Chondrocyte (in vitro differentiated cells): ENCODE data around the gene AP2M1. TPM values are rescaled to one million over a fixed set of nuclear protein-coding genes. Genes with fewer than 3 reads are reported as not detected.
A peak's percentile ranks its signal among the peaks of the same experiment; 100 is the strongest.

ENCODE experiments used
- DNase-seq: peaks from one replicate; pipeline ENCODE4 v3.0.0; 2021; ENCODE audit warnings: mixed read lengths, low spot score
- H3K27ac Mint-ChIP-seq: one replicate; pipeline ENCODE4 v1.8.0; 2021; ENCODE audit warnings: mild to moderate bottlenecking, moderate library complexity, mixed read lengths; ENCODE audit not compliant: unreplicated experiment
- H3K27me3 Mint-ChIP-seq: 2 replicates; pipeline ENCODE4 v1.8.0; 2021; ENCODE audit warnings: low read depth, mixed read lengths
- H3K36me3 Mint-ChIP-seq: 2 replicates; pipeline ENCODE4 v1.8.0; 2021; ENCODE audit warnings: low read depth, mixed read lengths
- H3K4me1 Mint-ChIP-seq: 2 replicates; pipeline ENCODE4 v1.8.0; 2021; ENCODE audit warnings: low read depth, mild to moderate bottlenecking, mixed read lengths
- H3K4me3 Mint-ChIP-seq: one replicate; pipeline ENCODE4 v1.8.0; 2021; ENCODE audit warnings: mild to moderate bottlenecking, moderate library complexity, mixed read lengths; ENCODE audit not compliant: unreplicated experiment
- H3K9me3 Mint-ChIP-seq: 2 replicates; pipeline ENCODE4 v1.8.0; 2021; ENCODE audit warnings: low read depth, mixed read lengths
- CTCF ChIP-seq: fragments of 200-600 bp; sonication (generic); IDR thresholded peaks from 2 replicates; pipeline ENCODE4 v1.5.0; 2021; ENCODE audit warnings: antibody characterized with exemption, mild to moderate bottlenecking, moderate library complexity
- total RNA-seq: library from RNA; stranded (reverse); gene quantifications from 3 replicates; pipeline ENCODE4 v1.2.1, GENCODE V29; 2021

The AP2M1 gene
- total RNA-seq, 1 donor from 2014 or later = 488 TPM

- no peaks in the 10 kb centered on the region for H3K9me3 Mint-ChIP-seq
- no peaks in the 10 kb centered on the region for H3K27me3 Mint-ChIP-seq
- H3K4me1 Mint-ChIP-seq = peaks cover 43% of the 10 kb centered on the region
- H3K27ac Mint-ChIP-seq = no peak overlapping the region
- H3K4me3 Mint-ChIP-seq = no peak overlapping the region
- peak; percentile 83 for DNase-seq
- H3K36me3 Mint-ChIP-seq = peaks cover 37% of the 10 kb centered on the region
- no peak for TF ChIP-seq CTCF
These were observed 8.0 kb upstream of the AP2M1 start for GRCh38 chr3:184166671-184167070.

GRCh38 chr3:184167786-184168185, 6.9 kb upstream of the AP2M1 start:
- H3K27me3 Mint-ChIP-seq = no peaks in the 10 kb centered on the region
- no peaks in the 10 kb centered on the region for H3K9me3 Mint-ChIP-seq
- TF ChIP-seq CTCF = no peak
- no peak overlapping the region for H3K4me3 Mint-ChIP-seq
- peak overlapping the region; percentile 93 for H3K27ac Mint-ChIP-seq
- peak; percentile 68 for DNase-seq
- peaks cover 43% of the 10 kb centered on the region for H3K4me1 Mint-ChIP-seq
- peaks cover 40% of the 10 kb centered on the region for H3K36me3 Mint-ChIP-seq

- peaks cover 40% of the 10 kb centered on the region for H3K36me3 Mint-ChIP-seq
- peaks cover 48% of the 10 kb centered on the region for H3K4me1 Mint-ChIP-seq
- DNase-seq = peak; percentile 75
- peak overlapping the region; percentile 93 for H3K27ac Mint-ChIP-seq
- H3K9me3 Mint-ChIP-seq = no peaks in the 10 kb centered on the region
- TF ChIP-seq CTCF = no peak
- peak overlapping the region; percentile 25 for H3K4me3 Mint-ChIP-seq
- H3K27me3 Mint-ChIP-seq = no peaks in the 10 kb centered on the region
These were observed 6.1 kb upstream of the AP2M1 start for GRCh38 chr3:184168363-184169120.

DNA sequence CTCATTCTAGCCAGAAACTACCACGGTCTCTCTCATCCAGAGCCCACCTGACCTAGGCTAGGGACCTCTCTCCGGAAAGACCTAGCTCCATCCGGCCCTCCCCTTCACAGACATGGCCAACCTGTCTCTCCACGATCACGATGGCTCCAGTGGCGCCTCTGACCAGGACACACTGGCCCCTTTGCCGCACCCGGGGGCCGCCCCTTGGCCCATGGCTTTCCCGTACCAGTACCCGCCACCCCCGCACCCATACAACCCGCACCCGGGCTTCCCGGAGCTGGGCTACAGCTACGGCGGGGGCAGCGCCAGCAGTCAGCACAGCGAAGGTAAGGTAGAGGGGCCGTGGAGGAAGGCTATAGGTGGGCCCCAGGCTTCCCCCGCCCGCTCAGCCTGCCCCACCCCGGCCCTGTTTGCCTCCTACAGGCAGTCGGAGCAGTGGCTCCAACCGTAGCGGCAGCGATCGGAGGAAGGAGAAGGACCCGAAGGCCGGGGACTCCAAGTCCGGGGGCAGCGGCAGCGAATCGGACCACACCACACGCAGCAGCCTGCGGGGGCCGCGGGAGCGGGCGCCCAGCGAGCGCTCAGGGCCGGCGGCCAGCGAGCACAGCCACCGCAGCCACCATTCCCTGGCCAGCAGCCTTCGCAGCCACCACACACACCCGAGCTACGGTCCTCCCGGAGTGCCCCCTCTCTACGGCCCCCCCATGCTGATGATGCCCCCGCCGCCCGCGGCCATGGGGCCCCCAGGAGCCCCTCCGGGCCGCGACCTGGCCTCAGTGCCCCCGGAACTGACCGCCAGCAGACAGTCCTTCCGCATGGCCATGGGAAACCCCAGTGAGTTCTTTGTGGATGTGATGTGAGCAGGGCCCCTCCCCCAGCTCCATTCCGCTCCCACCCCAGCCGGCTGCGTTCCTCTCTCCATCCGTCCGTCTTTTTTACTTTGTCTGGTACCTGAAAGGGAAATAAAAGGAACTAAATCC, 4.5 kb upstream of the AP2M1 start:
- DNase-seq = peak; percentile 92
- Mint-ChIP-seq H3K4me3 (no peak overlapping the region), H3K4me1 (peaks cover 55% of the 10 kb centered on the region), H3K27ac (peak overlapping the region; percentile 65), H3K36me3 (peaks cover 34% of the 10 kb centered on the region), H3K27me3 (no peaks in the 10 kb centered on the region), H3K9me3 (no peaks in the 10 kb centered on the region)
- no peak for TF ChIP-seq CTCF

- peaks cover 24% of the 10 kb centered on the region for H3K36me3 Mint-ChIP-seq
- peak; percentile 64 for DNase-seq
These were observed 3.1 kb upstream of the AP2M1 start for GRCh38 chr3:184171562-184171961.

More at GRCh38 chr3:184171562-184171961, 3.1 kb upstream of the AP2M1 start:
- Mint-ChIP-seq H3K4me3 (peak overlapping the region; percentile 49), H3K27ac (peak overlapping the region; percentile 87), H3K4me1 (peaks cover 67% of the 10 kb centered on the region), H3K27me3 (no peaks in the 10 kb centered on the region), H3K9me3 (no peaks in the 10 kb centered on the region)
- no peak for TF ChIP-seq CTCF
